H1 (cell line): ENCODE results near the gene RPLP2. TPM values are rescaled to one million over a fixed set of nuclear protein-coding genes. Genes with fewer than 3 reads are reported as not detected.

ENCODE experiments used
- CTCF ChIA-PET: fragments of 300-600 bp; sonication (Branson Sonifier 250); formaldehyde crosslinking; loops from one replicate; lab custom pipeline; 2021; ENCODE audit not compliant: partially characterized antibody; lab: Charles Lee
- POLR2A ChIA-PET: fragments of 300-600 bp; sonication (Branson Sonifier 250); formaldehyde crosslinking; loops from one replicate; lab custom pipeline; 2021; ENCODE audit warnings: inconsistent platforms; ENCODE audit not compliant: partially characterized antibody; lab: Charles Lee
- DNase-seq, 2 experiments: peaks; one replicate each; pipeline versions ENCODE4 v3.0.0 to v3.0.0-alpha.2; 2010 to 2022; ENCODE audit warnings: low spot score in 2 of 2, low read depth in 1 of 2, mixed read lengths in 1 of 2
- FAIRE-seq: peaks from 2 replicates; lab custom pipeline; 2011; peaks lifted over from hg19 to GRCh38; lab: Jason Lieb, UNC
- H2AFZ ChIP-seq: 2 replicates; pipeline ENCODE4 v1.8.1; 2012; ENCODE audit warnings: low read length, inconsistent platforms
- H2AK5ac ChIP-seq: 2 replicates; pipeline ENCODE4 v1.6.1; 2013; ENCODE audit warnings: low read depth, low read length
- H2BK120ac ChIP-seq: replicated peaks from 2 replicates; pipeline ENCODE3; 2013; ENCODE audit warnings: low read depth, low read length, inconsistent platforms
- H2BK12ac ChIP-seq: 2 replicates; pipeline ENCODE4 v1.6.1; 2013; ENCODE audit warnings: low read depth, low read length
- H2BK15ac ChIP-seq: 2 replicates; pipeline ENCODE4 v1.6.1; 2013; ENCODE audit warnings: low read length
- H2BK20ac ChIP-seq: 2 replicates; pipeline ENCODE4 v1.6.1; 2013; ENCODE audit warnings: low read length
- H2BK5ac ChIP-seq: 2 replicates; pipeline ENCODE4 v1.6.1; 2013; ENCODE audit warnings: low read depth, low read length
- H3K14ac ChIP-seq: 2 replicates; pipeline ENCODE4 v1.6.1; 2013; ENCODE audit warnings: inconsistent platforms; ENCODE audit not compliant: insufficient read length
- H3K18ac ChIP-seq: 2 replicates; pipeline ENCODE4 v1.6.1; 2013; ENCODE audit warnings: low read length; ENCODE audit errors: extremely low read depth
- H3K23ac ChIP-seq: 2 replicates; pipeline ENCODE4 v1.6.1; 2013; ENCODE audit warnings: inconsistent platforms; ENCODE audit not compliant: insufficient read length
- H3K23me2 ChIP-seq: 2 replicates; pipeline ENCODE4 v1.6.1; 2013; ENCODE audit warnings: low read depth, low read length
- H3K27ac ChIP-seq: 2 replicates; pipeline ENCODE4 v1.6.1; 2011; ENCODE audit warnings: low read depth, low read length, inconsistent platforms
- H3K27me3 ChIP-seq, 4 experiments: replicated peaks in 1 of 4; 1 replicate in 1 of 4; 2 replicates in 3 of 4; pipeline versions ENCODE4 v1.6.1 to v1.8.1; 2011 to 2013; ENCODE audit warnings: low read length in 3 of 4, mild to moderate bottlenecking in 3 of 4, inconsistent platforms in 2 of 4, mixed read lengths in 2 of 4, moderate library complexity in 1 of 4; ENCODE audit not compliant: control insufficient read depth in 3 of 4, insufficient read depth in 3 of 4; ENCODE audit errors: extremely low read depth in 1 of 4
- H3K36me3 ChIP-seq, 4 experiments: 2 replicates each; pipeline versions ENCODE4 v1.6.1 to v1.8.1; 2011 to 2013; ENCODE audit warnings: mild to moderate bottlenecking in 4 of 4, low read length in 3 of 4, moderate library complexity in 2 of 4, control low read depth in 1 of 4, inconsistent platforms in 1 of 4; ENCODE audit not compliant: insufficient read depth in 4 of 4, control insufficient read depth in 2 of 4
- H3K4ac ChIP-seq: replicated peaks from 2 replicates; pipeline ENCODE3; 2013; ENCODE audit warnings: low read length, low read depth, mixed read lengths, inconsistent platforms; ENCODE audit not compliant: insufficient read length
- H3K4me1 ChIP-seq, 4 experiments: replicated peaks in 1 of 4; 1 replicate in 1 of 4; 2 replicates in 3 of 4; pipeline versions ENCODE4 v1.6.1 to v1.8.1; 2011 to 2013; ENCODE audit warnings: low read length in 3 of 4, inconsistent platforms in 2 of 4, mixed read lengths in 1 of 4; ENCODE audit not compliant: insufficient read depth in 4 of 4, control insufficient read depth in 3 of 4
- H3K4me2 ChIP-seq, 2 experiments: 2 replicates each; pipeline versions ENCODE4 v1.6.1 to v1.8.1; 2011 to 2013; ENCODE audit warnings: low read depth in 2 of 2, low read length in 2 of 2, control low read depth in 1 of 2, inconsistent platforms in 1 of 2, mild to moderate bottlenecking in 1 of 2; ENCODE audit not compliant: insufficient read depth in 1 of 2
- H3K4me3 ChIP-seq, 4 experiments: fragments of 200-600, 300-600 bp in 1 of 4; sonication (generic), shearing (Covaris generic), sonication (Bioruptor Twin) in 1 of 4; 2 replicates each; pipeline versions ENCODE4 v1.5.1 to v1.8.1; 2011 to 2016; ENCODE audit warnings: low read length in 4 of 4, low read depth in 3 of 4, control low read depth in 2 of 4, inconsistent platforms in 2 of 4, mild to moderate bottlenecking in 2 of 4, mixed read lengths in 1 of 4, moderate library complexity in 1 of 4; ENCODE audit not compliant: insufficient read depth in 2 of 4; ENCODE audit errors: extremely low read depth in 1 of 4
- H3K56ac ChIP-seq: replicated peaks from 2 replicates; pipeline ENCODE3; 2013; ENCODE audit warnings: low read depth, mild to moderate bottlenecking, mixed read lengths, low read length, inconsistent platforms; ENCODE audit not compliant: insufficient read length
- H3K79me1 ChIP-seq: 2 replicates; pipeline ENCODE4 v1.6.1; 2013; ENCODE audit warnings: low read depth, low read length, control low read depth
- H3K79me2 ChIP-seq, 2 experiments: 2 replicates each; pipeline versions ENCODE4 v1.6.1 to v1.8.1; 2012 to 2013; ENCODE audit warnings: low read length in 2 of 2, mild to moderate bottlenecking in 2 of 2, inconsistent platforms in 1 of 2; ENCODE audit not compliant: insufficient read depth in 2 of 2, control insufficient read depth in 1 of 2
- H3K9ac ChIP-seq, 4 experiments: replicated peaks in 1 of 4; 1 replicate in 1 of 4; 2 replicates in 3 of 4; pipeline versions ENCODE4 v1.6.1 to v1.8.1; 2011 to 2013; ENCODE audit warnings: low read depth in 3 of 4, low read length in 3 of 4, control low read depth in 2 of 4, mild to moderate bottlenecking in 2 of 4, moderate library complexity in 2 of 4, inconsistent platforms in 1 of 4; ENCODE audit errors: extremely low read depth in 1 of 4
- H3K9me3 ChIP-seq, 2 experiments: 2 replicates each; pipeline versions ENCODE4 v1.6.1 to v1.8.1; 2012 to 2013; ENCODE audit warnings: mild to moderate bottlenecking in 2 of 2, moderate library complexity in 2 of 2, control low read depth in 1 of 2, inconsistent platforms in 1 of 2, low read depth in 1 of 2, low read length in 1 of 2, mixed read lengths in 1 of 2; ENCODE audit not compliant: insufficient read depth in 2 of 2
- H4K20me1 ChIP-seq, 2 experiments: replicated peaks in 1 of 2; 2 replicates each; pipeline versions ENCODE3 to v1.8.1; 2011 to 2013; ENCODE audit warnings: inconsistent platforms in 2 of 2, low read length in 2 of 2, mild to moderate bottlenecking in 1 of 2; ENCODE audit not compliant: insufficient read depth in 2 of 2, control insufficient read depth in 1 of 2
- H4K5ac ChIP-seq: 2 replicates; pipeline ENCODE4 v1.6.1; 2013; ENCODE audit warnings: low read length, low read depth, mixed read lengths, inconsistent platforms; ENCODE audit not compliant: insufficient read length
- H4K8ac ChIP-seq: 2 replicates; pipeline ENCODE4 v1.8.0; 2013; ENCODE audit warnings: mild to moderate bottlenecking, moderate library complexity, low read length, inconsistent platforms; ENCODE audit not compliant: insufficient read depth; ENCODE audit errors: extremely low read depth
- H4K91ac ChIP-seq: replicated peaks from 2 replicates; pipeline ENCODE3; 2013; ENCODE audit warnings: low read length, mixed read lengths, inconsistent platforms; ENCODE audit not compliant: insufficient read length
- POLR2AphosphoS5 ChIP-seq: IDR thresholded peaks from 2 replicates; pipeline ENCODE4 v1.6.1; 2011; ENCODE audit warnings: low read depth, low read length
- SRF ChIP-seq: IDR thresholded peaks from 2 replicates; pipeline ENCODE4 v1.6.1; 2011; ENCODE audit warnings: mild to moderate bottlenecking, low read depth, low read length, moderate library complexity
- WGBS, 2 experiments: shearing (Covaris generic) in 1 of 2; methylation state at CpG; one replicate each; pipeline versions ENCODE4 v1.1.6 to v1.1.7; 2013 to 2015; ENCODE audit warnings: low lambda C conversion rate in 2 of 2, mixed read lengths in 2 of 2, inconsistent platforms in 1 of 2, low coverage in 1 of 2, missing lambda C conversion rate in 1 of 2; ENCODE audit not compliant: insufficient replicate concordance in 2 of 2, insufficient coverage in 1 of 2, insufficient read length in 1 of 2; ENCODE audit errors: extremely low coverage in 1 of 2, missing lambda C conversion rate in 1 of 2; 5-methylcytosine and 5-hydroxymethylcytosine counted together
- polyA plus RNA-seq, 7 experiments: library from polyadenylated mRNA; depleted of rRNA in 3 of 7; stranded (reverse) in 5 of 7; unstranded in 2 of 7; fragments of >200 nt in 5 of 7; fragments of 200-250 nt in 2 of 7; gene quantifications; 1 replicate in 5 of 7; 2 replicates in 1 of 7; 4 replicates in 1 of 7; pipeline versions ENCODE4 v1.2.1 to v1.2.3, GENCODE V29; 2011 to 2013; ENCODE audit warnings: missing spikeins in 2 of 7, mixed read lengths in 2 of 7
- total RNA-seq: library from RNA; stranded (reverse); fragmentation: NEBNext Ultra II Directional; extraction: Animal tissue kit (Norgen Biotek cat#: 25700); gene quantifications from 2 replicates; pipeline ENCODE4 v1.2.1, GENCODE V29; 2021

The RPLP2 gene
- total and polyA plus RNA-seq, 2 of the 8 experiments (the other 6 are each of a cell fraction or from before 2014, with no cell fraction given) = 1,789 to 2,106 TPM

DNA sequence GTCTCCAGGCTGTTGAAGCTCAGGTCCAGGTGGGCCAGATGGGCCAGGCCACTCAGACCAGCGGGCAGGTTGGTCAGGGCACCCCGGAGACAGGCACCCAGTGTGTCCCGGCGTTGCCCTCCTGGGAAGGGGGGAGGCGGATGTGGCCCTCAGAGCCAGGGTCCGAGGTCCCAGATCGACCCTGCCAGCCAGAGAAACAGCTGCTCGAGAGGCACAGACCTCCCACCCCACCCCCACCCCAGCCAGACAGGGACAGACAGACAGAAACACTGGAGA lies 6.4 kb upstream of the RPLP2 start:
- H3K9ac ChIP-seq = no peak overlapping the region
- ChIA-PET POLR2A (interaction anchor here (0.6 to 53.0 kb wide), 6 partner anchors 9 to 159 kb away, joined by 3 to 1917 read pairs (median 8); partner anchors contain the start of genes CD151, CEND1, CRACR2B and PNPLA2), CTCF (interaction anchor here (0.9 to 2.7 kb wide), 5 partner anchors 13 to 76 kb away, joined by 3 to 7 read pairs (median 3); partner anchors contain the start of gene CEND1)
- no peak overlapping the region for H2BK120ac ChIP-seq
- H3K4me3 ChIP-seq = no peak overlapping the region
- FAIRE-seq (no peak), DNase-seq (no peak)
- 0 out of 2 replicates have a peak overlapping the region, but pooled peaks have one; percentile 9 for H2BK12ac ChIP-seq
- H3K56ac ChIP-seq = no peak overlapping the region
- no peak overlapping the region for H3K4ac ChIP-seq
- H3K27me3 ChIP-seq = no peaks in the 10 kb centered on the region; a peak in 1 of 7 replicates
- no peaks in the 10 kb centered on the region for H3K9me3 ChIP-seq
- no peak overlapping the region for H2BK20ac ChIP-seq
- H3K27ac ChIP-seq = no peak overlapping the region
- no peak overlapping the region for H3K14ac ChIP-seq
- H3K23me2 ChIP-seq = peaks cover 9% of the 10 kb centered on the region; the same call in 1 of the 2 replicates
- TF ChIP-seq POLR2AphosphoS5 (no peak), SRF (no peak)
- TF ChIP-seq, all 59 proteins: peak for 0
- 93% methylated on average over 4 of the region's 8 CpGs; no CpG with 5 or more reads in 1 of the 2 experiments for WGBS, 2 experiments
- Histone ChIP-seq H3K23ac (no peak overlapping the region), H2BK15ac (no peak overlapping the region), H2AK5ac (no peak overlapping the region), H3K4me2 (peak overlapping the region; percentile 67 to 83; a peak in 2 of 4 replicates), H4K5ac (no peak overlapping the region), H2BK5ac (0 out of 2 replicates have a peak overlapping the region, but pooled peaks have one; percentile 67), H4K8ac (no peak overlapping the region), H3K79me1 (peaks cover 2% of the 10 kb centered on the region; the same call in 1 of the 2 replicates), H3K18ac (no peak overlapping the region), H4K91ac (no peak overlapping the region), H2AFZ (no peak overlapping the region), H3K4me1 (peaks cover 0 to 8% (median 7%) of the 10 kb centered on the region in 4 experiments; a peak in 5 of 7 replicates), H3K79me2 (no peaks in the 10 kb centered on the region; a peak in 1 of 4 replicates), H4K20me1 (peaks cover 0 to 8% of the 10 kb centered on the region in 2 experiments), H3K36me3 (peaks cover 3 to 30% (median 6%) of the 10 kb centered on the region in 4 experiments; a peak in 5 of 8 replicates)
